Neural progenitor cell (in vitro differentiated cells): ENCODE measurements around the gene UBR3. TPM values are rescaled to one million over a fixed set of nuclear protein-coding genes. Genes with fewer than 3 reads are reported as not detected.

Experiments
- DNase-seq: peaks from one replicate; pipeline ENCODE4 v3.0.0-alpha.2; 2016; ENCODE audit warnings: low spot score
- H2AFZ ChIP-seq: fragments of 200-600 bp; sonication (generic); replicated peaks from 2 replicates; pipeline ENCODE4 v1.6.1; 2016; ENCODE audit warnings: antibody characterized with exemption
- H3F3A ChIP-seq: fragments of 200-600 bp; sonication (generic); 2 replicates; pipeline ENCODE4 v1.6.1; 2016; ENCODE audit warnings: antibody characterized with exemption, low read depth
- H3K27ac ChIP-seq: fragments of 200-600 bp; sonication (generic); 2 replicates; pipeline ENCODE4 v1.5.1; 2016; ENCODE audit warnings: mild to moderate bottlenecking
- H3K27me3 ChIP-seq: fragments of 200-600 bp; sonication (generic); 2 replicates; pipeline ENCODE4 v1.6.1; 2016; ENCODE audit warnings: mild to moderate bottlenecking, moderate library complexity
- H3K36me3 ChIP-seq: fragments of 200-600 bp; sonication (generic); 2 replicates; pipeline ENCODE4 v1.5.1; 2016
- H3K4me1 ChIP-seq: fragments of 200-600 bp; sonication (generic); 2 replicates; pipeline ENCODE4 v1.6.1; 2016; ENCODE audit warnings: mixed run types
- H3K4me2 ChIP-seq: fragments of 200-600 bp; sonication (generic); 2 replicates; pipeline ENCODE4 v1.6.1; 2016
- H3K4me3 ChIP-seq: fragments of 200-600 bp; sonication (generic); 2 replicates; pipeline ENCODE4 v1.5.1; 2016
- H3K79me2 ChIP-seq: fragments of 200-600 bp; sonication (generic); 2 replicates; pipeline ENCODE4 v1.6.1; 2016; ENCODE audit warnings: low read depth
- H3K9ac ChIP-seq: fragments of 200-600 bp; sonication (generic); 2 replicates; pipeline ENCODE4 v1.6.1; 2016
- H3K9me3 ChIP-seq: fragments of 200-600 bp; sonication (generic); 2 replicates; pipeline ENCODE4 v1.5.1; 2016; ENCODE audit warnings: low read depth
- H4K20me1 ChIP-seq: fragments of 200-600 bp; sonication (generic); 2 replicates; pipeline ENCODE4 v1.6.1; 2016; ENCODE audit warnings: low read depth
- H3K27ac Mint-ChIP-seq: 3 replicates; pipeline ENCODE4 v1.8.0; 2021; ENCODE audit warnings: mixed read lengths
- H3K27me3 Mint-ChIP-seq: 2 replicates; pipeline ENCODE4 v1.8.0; 2022; ENCODE audit warnings: low read depth, mild to moderate bottlenecking, inconsistent platforms, moderate library complexity, mixed read lengths; ENCODE audit not compliant: insufficient read depth
- H3K36me3 Mint-ChIP-seq: 3 replicates; pipeline ENCODE4 v1.8.0; 2021; ENCODE audit warnings: mixed read lengths
- H3K4me1 Mint-ChIP-seq: 3 replicates; pipeline ENCODE4 v1.8.0; 2021; ENCODE audit warnings: mixed read lengths
- H3K4me3 Mint-ChIP-seq: 3 replicates; pipeline ENCODE4 v1.8.0; 2021; ENCODE audit warnings: mild to moderate bottlenecking, moderate library complexity, mixed read lengths
- H3K9me3 Mint-ChIP-seq: 3 replicates; pipeline ENCODE4 v1.8.0; 2020; ENCODE audit warnings: mixed read lengths
- CTCF ChIP-seq: fragments of 200-600 bp; sonication (generic); IDR thresholded peaks from 2 replicates; pipeline ENCODE4 v1.5.1; 2017; ENCODE audit warnings: antibody characterized with exemption, mild to moderate bottlenecking
- EZH2 ChIP-seq: fragments of 200-600 bp; sonication (generic); IDR thresholded peaks from 2 replicates; pipeline ENCODE4 v1.6.1; 2017; ENCODE audit warnings: antibody characterized with exemption, mild to moderate bottlenecking, moderate library complexity
- EZH2phosphoT487 ChIP-seq: fragments of 200-600 bp; sonication (generic); IDR thresholded peaks from 2 replicates; pipeline ENCODE4 v1.6.1; 2017; ENCODE audit warnings: antibody characterized with exemption
- total RNA-seq: library from RNA; depleted of rRNA; stranded (reverse); fragments of >200 nt; gene quantifications from 2 replicates; pipeline ENCODE4 v1.2.3, GENCODE V29; 2015; ENCODE audit warnings: low replicate concordance

UBR3 gene
- total RNA-seq, 1 donor from 2014 or later = 31.7 TPM

GRCh38 chr2:170101789-170102188 is 274.5 kb downstream of the UBR3 start:
- Histone ChIP-seq H3K36me3 (no peaks in the 10 kb centered on the region), H3F3A (peaks cover 4% of the 10 kb centered on the region), H3K9me3 (no peaks in the 10 kb centered on the region), H3K4me1 (peaks cover 8% of the 10 kb centered on the region), H2AFZ (no peak overlapping the region), H3K4me3 (no peak overlapping the region), H3K4me2 (no peak overlapping the region), H3K27ac (no peak overlapping the region), H3K27me3 (no peaks in the 10 kb centered on the region), H3K9ac (no peak overlapping the region), H4K20me1 (no peaks in the 10 kb centered on the region), H3K79me2 (no peaks in the 10 kb centered on the region)
- H3K4me3 Mint-ChIP-seq = no peak overlapping the region
- no peak for DNase-seq
- H3K9me3 Mint-ChIP-seq = no peaks in the 10 kb centered on the region
- H3K36me3 Mint-ChIP-seq = no peaks in the 10 kb centered on the region
- H3K27ac Mint-ChIP-seq = no peak overlapping the region
- no peak for TF ChIP-seq EZH2
- no peak for TF ChIP-seq EZH2phosphoT487
- no peak for TF ChIP-seq CTCF
- H3K27me3 Mint-ChIP-seq = no peaks in the 10 kb centered on the region
- peaks cover 9% of the 10 kb centered on the region for H3K4me1 Mint-ChIP-seq

DNA sequence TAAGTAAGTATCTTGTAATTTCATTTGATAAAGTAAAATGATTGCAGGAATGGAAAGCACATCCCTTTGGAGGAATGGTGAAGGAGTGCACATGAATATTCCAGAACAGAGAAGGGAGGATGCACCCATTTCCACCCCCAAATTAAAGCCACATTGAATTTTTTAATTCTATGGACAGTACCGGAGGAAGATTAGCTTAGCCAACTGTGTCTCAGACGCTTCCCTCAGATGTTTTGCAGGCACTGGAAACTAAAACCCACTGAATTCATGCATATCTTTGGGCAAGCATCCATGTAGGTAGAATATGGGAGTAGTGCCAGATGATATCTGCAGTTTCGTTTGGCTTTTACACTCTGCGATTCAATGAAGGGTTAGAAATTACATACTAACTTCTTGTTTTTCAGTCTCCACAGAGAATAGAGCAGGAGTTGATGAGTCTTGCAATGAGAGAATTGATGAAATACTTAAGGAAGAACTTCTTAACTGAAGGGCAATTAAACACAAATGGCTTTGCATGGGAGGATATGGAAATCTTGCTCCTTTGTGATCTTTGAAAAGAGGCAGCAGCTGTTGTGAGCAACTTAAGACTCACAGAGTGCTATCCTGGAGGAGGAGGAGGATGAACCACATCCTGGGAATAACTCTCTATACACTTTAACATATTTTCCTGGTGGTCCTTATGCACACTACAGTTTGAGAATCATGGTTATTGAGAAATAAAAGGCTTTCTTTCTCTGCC is 279.0 kb downstream of the UBR3 start:
- Histone ChIP-seq H3K27me3 (no peaks in the 10 kb centered on the region), H3K79me2 (no peaks in the 10 kb centered on the region), H3F3A (peaks cover 4% of the 10 kb centered on the region), H3K27ac (no peak overlapping the region), H3K4me2 (peak overlapping the region; percentile 28), H3K9ac (no peak overlapping the region), H3K4me1 (peaks cover 23% of the 10 kb centered on the region), H3K36me3 (no peaks in the 10 kb centered on the region), H3K4me3 (no peak overlapping the region), H4K20me1 (no peaks in the 10 kb centered on the region), H3K9me3 (no peaks in the 10 kb centered on the region), H2AFZ (peak overlapping the region; percentile 37)
- H3K4me1 Mint-ChIP-seq = peaks cover 14% of the 10 kb centered on the region
- H3K36me3 Mint-ChIP-seq = no peaks in the 10 kb centered on the region
- peaks cover 7% of the 10 kb centered on the region for H3K27me3 Mint-ChIP-seq
- no peak overlapping the region for H3K27ac Mint-ChIP-seq
- DNase-seq = peak; percentile 18
- no peak for TF ChIP-seq CTCF
- TF ChIP-seq EZH2phosphoT487 = no peak
- TF ChIP-seq EZH2 = no peak
- H3K9me3 Mint-ChIP-seq = no peaks in the 10 kb centered on the region
- no peak overlapping the region for H3K4me3 Mint-ChIP-seq

- peaks cover 2% of the 10 kb centered on the region for H3K4me1 Mint-ChIP-seq
- no peaks in the 10 kb centered on the region for H3K36me3 ChIP-seq
- no peak overlapping the region for H3K4me3 Mint-ChIP-seq
- no peaks in the 10 kb centered on the region for H3K27me3 ChIP-seq
- no peak overlapping the region for H3K27ac ChIP-seq
- TF ChIP-seq EZH2phosphoT487 (no peak), EZH2 (no peak), CTCF (no peak)
- H4K20me1 ChIP-seq = no peaks in the 10 kb centered on the region
- H3K36me3 Mint-ChIP-seq = peaks cover 2% of the 10 kb centered on the region
- H3K4me1 ChIP-seq = peaks cover under 1% of the 10 kb centered on the region
- H3K9me3 ChIP-seq = no peaks in the 10 kb centered on the region
- peaks cover 7% of the 10 kb centered on the region for H3K27me3 Mint-ChIP-seq
- no peak overlapping the region for H3K4me3 ChIP-seq
- H2AFZ ChIP-seq = no peak overlapping the region
- no peak overlapping the region for H3K27ac Mint-ChIP-seq
- no peak overlapping the region for H3K9ac ChIP-seq
- peaks cover 12% of the 10 kb centered on the region for H3K9me3 Mint-ChIP-seq
- H3F3A ChIP-seq = no peaks in the 10 kb centered on the region
- no peak for DNase-seq
- H3K79me2 ChIP-seq = no peaks in the 10 kb centered on the region
- H3K4me2 ChIP-seq = no peak overlapping the region
Observed at GRCh38 chr2:170113168-170113894, 286.1 kb downstream of the UBR3 start.
